Measurements from ENCODE around the gene SCAPER. TPM values are rescaled to one million over a fixed set of nuclear protein-coding genes. Genes with fewer than 3 reads are reported as not detected.

Gene SCAPER
- total and polyA plus RNA-seq, 2 of the 4 experiments (the other 2 are of a cell fraction): 2.9 to 9.7 TPM

DNA sequence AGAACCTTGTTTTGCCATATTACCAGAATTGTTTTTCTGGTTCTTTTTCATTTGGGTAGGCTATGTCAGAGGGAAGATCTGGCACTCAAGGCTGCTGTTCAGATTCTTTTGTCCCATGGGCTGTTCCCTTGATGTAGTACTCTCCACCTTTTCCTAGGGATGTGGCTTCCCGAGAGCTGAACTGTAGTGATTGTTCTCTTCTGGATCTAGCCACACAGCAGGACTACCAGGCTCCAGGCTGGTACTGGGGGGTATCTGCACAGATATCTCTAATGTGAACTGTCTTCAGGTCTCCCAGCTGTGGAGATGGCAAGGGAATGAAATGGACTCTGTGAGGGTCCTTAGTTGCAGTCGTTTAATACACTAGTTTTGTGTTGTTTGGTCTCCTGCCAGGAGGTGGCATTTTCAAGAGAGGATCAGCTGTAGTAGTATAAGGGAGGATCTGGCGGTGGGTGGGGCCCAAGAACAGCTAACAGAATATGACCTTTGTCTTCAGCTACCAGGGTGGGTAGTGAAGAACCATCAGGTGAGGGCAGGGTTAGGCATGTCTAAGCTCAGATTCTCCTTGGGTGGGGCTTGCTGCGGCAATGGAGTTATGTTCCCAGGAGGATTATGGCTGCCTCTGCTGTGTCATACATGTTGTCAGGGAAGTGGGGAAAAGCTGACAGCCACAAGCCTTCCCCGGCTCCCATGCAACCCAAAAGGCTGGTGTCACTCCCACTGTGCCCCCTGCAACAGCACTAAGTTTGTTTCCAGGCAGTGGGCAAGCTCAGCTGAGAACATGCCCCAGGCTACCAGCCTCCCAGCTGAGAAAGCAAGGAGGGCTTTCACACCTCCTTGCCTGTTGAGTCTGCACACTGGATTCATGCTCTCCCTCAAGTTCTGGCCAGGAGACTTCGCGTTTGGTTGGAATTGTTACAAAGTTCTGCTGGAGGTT is 316.1 kb downstream of the SCAPER start:
- no TSS peak for BruUV-seq (replicated peaks)
- ChIA-PET POLR2A (ENCODE audit: unreplicated experiment) (no interaction called here), CTCF (interaction anchor here (0.6 kb wide), 1 partner anchor 30 kb away, joined by 3 read pairs; no protein-coding TSS in a partner anchor)
- intact Hi-C loops (cut with micrococcal nuclease) (no loop called here), in situ Hi-C loops (cut with MboI; ENCODE audit: low sequenced_read_pairs) (no loop called here), dilution Hi-C loops (cut with HindIII; ENCODE audit: low sequenced_read_pairs, unreplicated experiment) (no loop called here)
- H2BK20ac ChIP-seq (ENCODE audit: low read depth, low read length): no peak overlapping the region
- no peaks in the 10 kb centered on the region for H3K79me1 ChIP-seq (ENCODE audit: low read depth in 1 of 2, low read length in 2 of 2)
- H3K18ac ChIP-seq (ENCODE audit: low read depth, low read length): no peak overlapping the region
- TF ChIP-seq RAD21 (IDR thresholded peaks at IDR 0.05; ENCODE audit: low read length) (no peak), RFX5 (IDR thresholded peaks at IDR 0.05; ENCODE audit: low read depth, low read length) (no peak), NFE2L2 (IDR thresholded peaks at IDR 0.05; ENCODE audit: low read depth, low read length) (no peak), CEBPB (IDR thresholded peaks at IDR 0.05; ENCODE audit: low read depth, low read length) (no peak)
- DNase-seq: no peak
- no peak overlapping the region for H3K27ac ChIP-seq (ENCODE audit: insufficient read depth, low read length)
- H3K27me3 ChIP-seq (ENCODE audit: control insufficient read depth, insufficient read depth, low read length): no peaks in the 10 kb centered on the region
- H4K5ac ChIP-seq (ENCODE audit: low read depth, low read length): no peak overlapping the region
- 0 out of 2 replicates have a peak, but pooled peaks cover 2% of the 10 kb centered on the region for H3K9me1 ChIP-seq (ENCODE audit: insufficient read depth, low read length)
- no peak overlapping the region for H4K8ac ChIP-seq (ENCODE audit: low read depth in 2 of 2, low read length in 2 of 2)
- H3K14ac ChIP-seq (replicated peaks; ENCODE audit: low read depth, low read length): no peak overlapping the region
- H2AK9ac ChIP-seq (replicated peaks; ENCODE audit: low read depth, low read length, poor library complexity): no peak overlapping the region
- H3K56ac ChIP-seq (ENCODE audit: extremely low read depth, insufficient read depth, low read length): no peak overlapping the region
- no peak overlapping the region for H2BK120ac ChIP-seq (ENCODE audit: low read depth, low read length)
- no peak overlapping the region for H3K23ac ChIP-seq (ENCODE audit: low read depth, low read length)
- no peak overlapping the region for H2BK5ac ChIP-seq (ENCODE audit: low read depth, low read length, poor library complexity, severe bottlenecking)
- H4K91ac ChIP-seq (ENCODE audit: insufficient read depth, low read depth, low read length): no peak overlapping the region
- no CpG with 5 or more reads among the region's 7 CpGs for WGBS, 2 experiments (ENCODE audit: extremely low coverage in 2 of 2, insufficient read length in 1 of 2)
- H4K20me1 ChIP-seq (ENCODE audit: insufficient read depth, low read length): no peaks in the 10 kb centered on the region
- H2BK15ac ChIP-seq (ENCODE audit: low read depth, low read length): no peak overlapping the region
- H3K9ac ChIP-seq (ENCODE audit: low read depth, low read length): no peak overlapping the region
- no peak overlapping the region for H2AK5ac ChIP-seq (ENCODE audit: low read depth, low read length)
- H3K4me1 ChIP-seq (ENCODE audit: control insufficient read depth, insufficient read depth, low read length): no peaks in the 10 kb centered on the region
- no peak overlapping the region for H3K4me2 ChIP-seq (ENCODE audit: low read depth, low read length)
- ATAC-seq (ENCODE audit: low read depth): no peak
- no peak overlapping the region for H3K4me3 ChIP-seq (ENCODE audit: insufficient read depth, low read depth, low read length)
- H3K9me3 ChIP-seq (ENCODE audit: control insufficient read depth, insufficient read depth, low read length): no peaks in the 10 kb centered on the region
- H2AFZ ChIP-seq (replicated peaks; ENCODE audit: low read length, poor library complexity): no peak overlapping the region
- no peaks in the 10 kb centered on the region for H3K36me3 ChIP-seq (ENCODE audit: control insufficient read depth, insufficient read depth, low read length)
- H3K4ac ChIP-seq (ENCODE audit: low read depth, low read length): no peak overlapping the region
